Thymus (tissue), 11 donors: ENCODE results near the gene FLAD1. TPM values are rescaled to one million over a fixed set of nuclear protein-coding genes. Genes with fewer than 3 reads are reported as not detected.

ENCODE experiments used
- DNase-seq, 9 donors: peaks; one replicate each; pipeline ENCODE4 v3.0.0-alpha.2; 2013; ENCODE audit warnings: low spot score in 9 of 9, low read depth in 6 of 9, missing footprints in 1 of 9
- H3K27ac ChIP-seq, 2 donors: one replicate each; pipeline ENCODE4 v1.5.1; 2013; ENCODE audit warnings: control low read depth in 1 of 2, low read depth in 1 of 2, low read length in 1 of 2, mild to moderate bottlenecking in 1 of 2, moderate library complexity in 1 of 2
- H3K27me3 ChIP-seq, 2 donors: one replicate each; pipeline ENCODE4 v1.5.1; 2013; ENCODE audit warnings: low read length in 1 of 2; ENCODE audit not compliant: control insufficient read depth in 2 of 2, insufficient read depth in 1 of 2
- H3K36me3 ChIP-seq, 2 donors: one replicate each; pipeline ENCODE4 v1.5.1; 2013; ENCODE audit warnings: low read length in 1 of 2, mild to moderate bottlenecking in 1 of 2, moderate library complexity in 1 of 2; ENCODE audit not compliant: control insufficient read depth in 2 of 2, insufficient read depth in 2 of 2
- H3K4me1 ChIP-seq, 2 donors: one replicate each; pipeline ENCODE4 v1.5.1; 2013; ENCODE audit warnings: low read length in 2 of 2; ENCODE audit not compliant: control insufficient read depth in 2 of 2, insufficient read depth in 2 of 2
- H3K4me3 ChIP-seq, 2 donors: one replicate each; pipeline ENCODE4 v1.5.1; 2013; ENCODE audit warnings: low read length in 2 of 2, control low read depth in 1 of 2, mild to moderate bottlenecking in 1 of 2
- H3K9me3 ChIP-seq, 2 donors: one replicate each; pipeline ENCODE4 v1.5.1; 2013; ENCODE audit warnings: low read length in 1 of 2, mild to moderate bottlenecking in 1 of 2; ENCODE audit not compliant: control insufficient read depth in 2 of 2, insufficient read depth in 1 of 2
- WGBS: extraction: QIAGEN DNeasy Blood & Tissue Kit; methylation state at CpG from one replicate; pipeline ENCODE4 v1.1.7; 2013; 5-methylcytosine and 5-hydroxymethylcytosine counted together
- polyA plus RNA-seq: library from polyadenylated mRNA; stranded (reverse); fragments of 200-250 nt; gene quantifications from one replicate; pipeline ENCODE4 v1.2.3, GENCODE V29; 2013
- total RNA-seq: library from RNA; stranded (reverse); fragments of 120-200 nt; gene quantifications from one replicate; pipeline ENCODE4 v1.2.4, GENCODE V29; 2013
- donor health status: healthy.

FLAD1 gene
- total and polyA plus RNA-seq, 2 donors: 26.7 to 34.8 TPM

- Histone ChIP-seq H3K4me1 (peaks cover 10 to 41% of the 10 kb centered on the region in 2 donors), H3K36me3 (peaks cover 59 to 75% of the 10 kb centered on the region in 2 donors)
- 93% methylated on average over 17 of the region's 17 CpGs for WGBS
Observed at GRCh38 chr1:154945962-154946850, 36.9 kb upstream of the FLAD1 start.

DNA sequence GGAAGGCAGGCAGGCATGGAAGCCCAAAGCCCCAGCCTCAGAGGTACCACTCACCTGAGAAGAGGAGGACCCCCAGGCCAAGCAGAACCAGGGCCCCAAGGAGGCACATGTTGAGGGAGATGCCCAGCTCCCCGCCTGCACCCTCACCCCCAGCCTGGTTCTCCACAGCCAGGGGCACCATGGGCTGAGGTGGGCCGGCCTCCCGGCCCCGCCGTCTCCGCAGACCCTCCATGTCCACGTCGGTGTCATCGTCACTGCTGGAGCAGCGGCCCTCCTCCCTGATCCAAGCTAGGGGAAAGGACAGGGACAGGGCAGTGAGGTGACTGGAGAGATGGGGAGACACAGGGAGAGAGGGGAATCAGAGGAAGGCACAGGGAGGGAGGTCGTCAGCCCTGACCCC, 35.1 kb upstream of the FLAD1 start:
- Histone ChIP-seq H3K9me3 (no peaks in the 10 kb centered on the region), H3K27me3 (no peaks in the 10 kb centered on the region), H3K27ac (no peak overlapping the region), H3K4me1 (peaks cover 19 to 41% of the 10 kb centered on the region in 2 donors), H3K36me3 (peaks cover 68 to 75% of the 10 kb centered on the region in 2 donors), H3K4me3 (no peak overlapping the region)
- 98% methylated on average over 11 of the region's 11 CpGs for WGBS
- DNase-seq: no peak

More at GRCh38 chr1:154945962-154946850, 36.9 kb upstream of the FLAD1 start:
- no peak overlapping the region for H3K27ac ChIP-seq
- no peaks in the 10 kb centered on the region for H3K27me3 ChIP-seq
- H3K4me3 ChIP-seq: no peak overlapping the region
- H3K9me3 ChIP-seq: peaks cover 0 to 3% of the 10 kb centered on the region in 2 donors
- no peak for DNase-seq

- peaks cover 46 to 47% of the 10 kb centered on the region in 2 donors for H3K36me3 ChIP-seq
- H3K4me1 ChIP-seq: peaks cover 41 to 58% of the 10 kb centered on the region in 2 donors
- H3K9me3 ChIP-seq: no peaks in the 10 kb centered on the region
- peak overlapping the region; percentile 38 to 62 for H3K27ac ChIP-seq
- no peaks in the 10 kb centered on the region for H3K27me3 ChIP-seq
- DNase-seq: peak in 2 of 9 donors; percentile 50 to 70
- peak overlapping the region; percentile 7 to 12 for H3K4me3 ChIP-seq
- 31% methylated on average over 15 of the region's 15 CpGs for WGBS
Observed at GRCh38 chr1:154951901-154952657, 31.1 kb upstream of the FLAD1 start.

DNA sequence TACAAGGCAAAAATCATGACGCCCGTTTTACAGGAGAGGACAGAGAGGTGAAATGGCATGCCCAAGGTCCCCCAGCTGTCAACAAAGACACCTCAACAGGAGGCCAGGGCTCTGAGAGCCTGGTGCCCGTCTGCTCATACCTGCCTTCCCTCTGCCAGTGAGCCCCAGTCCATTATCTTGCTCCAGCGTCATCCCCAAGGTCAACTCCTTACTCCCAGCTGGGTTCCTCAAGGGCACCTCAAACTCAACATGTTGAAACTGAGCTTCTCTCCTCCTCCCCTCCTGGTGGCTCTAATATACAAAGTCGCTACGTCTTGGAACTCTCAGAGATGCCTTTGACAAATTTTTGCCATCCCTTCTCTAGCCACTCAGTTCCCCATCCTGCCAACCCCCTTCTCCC, 30.5 kb upstream of the FLAD1 start:
- no peak for DNase-seq
- Histone ChIP-seq H3K4me3 (no peak overlapping the region), H3K27ac (peak overlapping the region; percentile 38 to 62), H3K9me3 (no peaks in the 10 kb centered on the region), H3K27me3 (no peaks in the 10 kb centered on the region), H3K36me3 (peaks cover 40 to 47% of the 10 kb centered on the region in 2 donors), H3K4me1 (peaks cover 41 to 63% of the 10 kb centered on the region in 2 donors)
- 89% methylated on average over 6 of the region's 6 CpGs for WGBS

DNA sequence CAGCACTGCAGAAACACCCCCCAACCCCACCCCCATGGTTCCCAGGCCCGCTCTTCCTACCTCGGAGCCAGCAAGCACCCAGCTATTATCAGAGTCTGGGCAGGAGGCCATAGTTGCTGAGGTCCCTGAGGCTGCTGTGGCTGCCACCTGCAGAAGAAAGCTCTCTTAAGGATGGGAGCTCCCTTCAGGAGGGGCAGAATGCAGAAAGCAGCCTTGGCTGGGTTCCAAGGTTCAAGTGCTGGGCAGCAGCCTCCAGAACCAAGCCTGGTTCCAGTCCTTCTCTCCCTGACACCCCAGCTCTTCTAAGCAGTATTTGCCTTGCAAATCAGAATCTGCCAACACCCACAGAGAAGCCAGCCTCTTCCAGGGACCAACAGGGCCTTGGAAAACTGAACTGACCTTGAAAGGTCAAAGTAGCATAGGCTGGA, 29.5 kb upstream of the FLAD1 start:
- no peak for DNase-seq
- Histone ChIP-seq H3K36me3 (peaks cover 34 to 47% of the 10 kb centered on the region in 2 donors), H3K27me3 (no peaks in the 10 kb centered on the region), H3K27ac (peak overlapping the region; percentile 34 to 54), H3K9me3 (no peaks in the 10 kb centered on the region), H3K4me3 (peak overlapping the region; percentile 57 to 70), H3K4me1 (peaks cover 41 to 68% of the 10 kb centered on the region in 2 donors)
- 63% methylated on average over 2 of the region's 2 CpGs for WGBS

GRCh38 chr1:154954541-154954940, 28.6 kb upstream of the FLAD1 start:
- DNase-seq: no peak
- H3K27ac ChIP-seq: peak overlapping the region; percentile 72 to 99
- H3K27me3 ChIP-seq: no peaks in the 10 kb centered on the region
- peaks cover 35 to 48% of the 10 kb centered on the region in 2 donors for H3K36me3 ChIP-seq
- H3K9me3 ChIP-seq: no peaks in the 10 kb centered on the region
- 71% methylated on average over 3 of the region's 3 CpGs for WGBS
- H3K4me3 ChIP-seq: peak overlapping the region; percentile 57 to 70
- peaks cover 41 to 68% of the 10 kb centered on the region in 2 donors for H3K4me1 ChIP-seq

DNA sequence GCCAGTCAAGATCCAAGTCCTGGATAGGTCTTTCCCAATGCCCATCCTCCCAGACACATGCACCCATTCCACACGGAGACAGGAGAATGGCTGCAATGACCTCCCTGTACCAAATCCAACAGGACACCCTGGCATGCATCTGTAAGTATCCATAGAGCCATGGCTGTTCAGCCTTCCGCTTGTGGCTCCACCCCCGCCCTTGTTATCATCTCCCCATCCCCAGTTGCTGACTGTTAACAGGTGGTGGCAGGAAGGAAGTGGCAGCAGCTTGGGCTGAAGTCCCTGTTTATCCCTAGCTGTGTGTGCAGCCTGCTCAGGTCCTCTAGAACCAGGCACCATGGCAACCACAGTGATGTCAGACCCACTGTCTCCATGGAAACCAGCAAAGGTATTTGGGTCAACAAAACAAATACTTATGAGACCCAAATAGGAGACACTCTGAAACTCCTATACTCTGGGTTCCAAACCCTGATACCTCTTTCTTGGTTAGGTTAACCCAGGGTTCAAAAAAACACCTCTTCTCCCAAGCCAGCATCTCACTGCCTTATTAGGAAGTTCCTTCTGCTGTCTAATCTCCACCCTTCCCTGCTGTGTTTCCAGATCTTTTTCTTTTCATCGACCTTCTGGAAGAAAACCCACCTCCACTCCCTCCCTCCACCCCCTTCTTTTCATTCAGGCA, 28.0 kb upstream of the FLAD1 start:
- under 1% methylated on average over 4 of the region's 4 CpGs for WGBS
- DNase-seq: peak; percentile 71 to 96 (median 89)
- Histone ChIP-seq H3K4me3 (peak overlapping the region; percentile 57 to 70), H3K9me3 (no peaks in the 10 kb centered on the region), H3K27me3 (no peaks in the 10 kb centered on the region), H3K36me3 (peaks cover 35 to 50% of the 10 kb centered on the region in 2 donors), H3K4me1 (peaks cover 43 to 70% of the 10 kb centered on the region in 2 donors), H3K27ac (peak overlapping the region; percentile 92 to 99)

DNA sequence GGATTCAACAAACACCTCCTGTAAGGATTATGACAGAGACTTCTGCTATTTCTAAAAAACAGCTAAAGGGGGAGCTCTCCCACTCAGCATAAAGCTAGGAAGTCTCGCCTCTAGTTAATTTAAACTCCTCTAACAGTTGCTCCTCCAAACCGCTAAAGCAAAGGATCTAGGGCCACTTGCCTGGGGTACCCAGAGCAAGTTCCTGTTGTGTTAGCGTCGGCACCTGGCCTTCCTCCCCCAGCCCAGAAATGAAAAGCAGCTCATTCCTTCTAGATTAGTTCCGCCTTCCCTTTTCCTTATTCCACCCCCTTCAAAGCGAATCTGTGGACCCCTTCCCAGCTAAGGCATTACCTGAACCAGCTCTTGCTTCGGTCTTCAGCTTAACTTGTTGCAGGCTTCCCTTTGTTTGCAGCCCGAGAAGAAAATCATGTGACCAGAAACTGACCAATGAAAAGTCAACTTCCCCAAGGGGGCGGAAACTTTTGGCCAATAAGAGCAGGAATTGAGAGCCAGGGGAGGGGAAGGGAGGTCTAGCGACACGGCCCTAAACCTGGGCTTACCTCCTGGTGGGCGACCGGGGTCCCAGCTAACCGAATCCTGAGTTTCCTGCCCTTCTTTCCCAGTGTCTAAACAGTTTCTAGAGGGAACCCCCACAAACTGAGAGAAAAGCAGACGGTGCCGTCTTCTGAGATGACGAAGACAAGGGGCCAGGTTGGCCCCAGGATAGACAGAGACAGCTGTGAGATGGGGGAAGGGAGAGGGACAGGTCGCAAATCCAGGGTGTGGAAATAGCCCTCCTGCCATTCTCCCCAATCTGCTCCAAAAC, 27.2 kb upstream of the FLAD1 start, which contains the start of gene PBXIP1:
Gene PBXIP1, minus strand, starts transcription at position 382 of the 826 bp plus-strand sequence. CDS start 2,378 bp downstream, outside the sequence.
- Histone ChIP-seq H3K4me1 (peaks cover 50 to 76% of the 10 kb centered on the region in 2 donors), H3K27ac (peak within 1 kb of the TSS; percentile 92 to 99)
- WGBS: under 1% methylated on average over 18 of the region's 18 CpGs

More for the DNA sequence above, 27.2 kb upstream of the FLAD1 start, which contains the start of gene PBXIP1:
- Histone ChIP-seq H3K9me3 (no peaks in the 10 kb centered on the region), H3K36me3 (peaks cover 28 to 42% of the 10 kb centered on the region in 2 donors), H3K27me3 (no peaks in the 10 kb centered on the region), H3K4me3 (peak within 1 kb of the TSS; percentile 57 to 70)
- DNase-seq: peak; percentile 86 to 99 (median 97)
